HepG2 (cell line): ENCODE data around the gene CLPTM1. TPM values are rescaled to one million over a fixed set of nuclear protein-coding genes. Genes with fewer than 3 reads are reported as not detected.

Source experiments
- FOSL2 ChIP-seq: sonication (generic); formaldehyde crosslinking; IDR thresholded peaks from 2 replicates; pipeline ENCODE4 v1.4.0; 2020; ENCODE audit warnings: missing genetic modification reagents
- FOXK2 ChIP-seq: fragments of 450-650 bp; IDR thresholded peaks from 2 replicates; pipeline ENCODE4 v1.6.1; 2016
- HIVEP1 ChIP-seq: sonication (generic); formaldehyde crosslinking; IDR thresholded peaks from 2 replicates; pipeline ENCODE4 v1.4.0; 2020; ENCODE audit warnings: mild to moderate bottlenecking, missing genetic modification reagents
- MAZ ChIP-seq, 2 experiments: sonication (generic) in 1 of 2; formaldehyde crosslinking in 1 of 2; IDR thresholded peaks; 2 replicates each; pipeline versions ENCODE4 v1.5.0 to v1.6.1; 2012 to 2020; ENCODE audit warnings: low read depth in 2 of 2, mild to moderate bottlenecking in 2 of 2, borderline replicate concordance in 1 of 2, improper control_type of control experiment in 1 of 2, low read length in 1 of 2, missing genetic modification reagents in 1 of 2, moderate library complexity in 1 of 2
- MBD4 ChIP-seq: IDR thresholded peaks from 2 replicates; pipeline ENCODE4 v1.6.1; 2012; ENCODE audit warnings: low read length, inconsistent platforms, borderline replicate concordance
- NBN ChIP-seq: fragments of 450-650 bp; conservative IDR thresholded peaks from 2 replicates; pipeline ENCODE4 v1.6.1; 2017
- NPAS2 ChIP-seq: sonication (generic); formaldehyde crosslinking; IDR thresholded peaks from 2 replicates; pipeline ENCODE4 v1.8.0; 2022; ENCODE audit warnings: mild to moderate bottlenecking, missing genetic modification reagents, borderline replicate concordance
- SP140L ChIP-seq: sonication (generic); formaldehyde crosslinking; IDR thresholded peaks from 2 replicates; pipeline ENCODE4 v1.4.0; 2020; ENCODE audit warnings: missing genetic modification reagents, borderline replicate concordance
- TMF1 ChIP-seq: sonication (generic); formaldehyde crosslinking; IDR thresholded peaks from 2 replicates; pipeline ENCODE4 v1.8.1; 2022; ENCODE audit warnings: low read depth, missing genetic modification reagents
- U2AF1 ChIP-seq: fragments of 200-400 bp; formaldehyde crosslinking; optimal IDR thresholded peaks from 2 replicates; pipeline ENCODE3; 2017; ENCODE audit warnings: mild to moderate bottlenecking, low read depth, low read length
- ZNF333 ChIP-seq: sonication (generic); formaldehyde crosslinking; IDR thresholded peaks from 2 replicates; pipeline ENCODE4 v1.4.0; 2020; ENCODE audit warnings: mild to moderate bottlenecking, missing genetic modification reagents, borderline replicate concordance
- ZNF557 ChIP-seq: sonication (generic); formaldehyde crosslinking; IDR thresholded peaks from 2 replicates; pipeline ENCODE4 v1.4.0; 2020; ENCODE audit warnings: missing genetic modification reagents
- ZNF619 ChIP-seq: sonication (generic); formaldehyde crosslinking; IDR thresholded peaks from 2 replicates; pipeline ENCODE4 v1.4.0; 2020; ENCODE audit warnings: mild to moderate bottlenecking, missing genetic modification reagents
- ZNF652 ChIP-seq: IDR thresholded peaks from 2 replicates; pipeline ENCODE4 v1.6.1; 2016; ENCODE audit warnings: low read depth, borderline replicate concordance
- ZNF709 ChIP-seq: sonication (generic); formaldehyde crosslinking; IDR thresholded peaks from 2 replicates; pipeline ENCODE4 v1.5.0; 2020; ENCODE audit warnings: mild to moderate bottlenecking, missing genetic modification reagents
- ZNF816 ChIP-seq: sonication (generic); formaldehyde crosslinking; IDR thresholded peaks from 2 replicates; pipeline ENCODE4 v1.8.0; 2022; ENCODE audit warnings: missing genetic modification reagents, mild to moderate bottlenecking, borderline replicate concordance
- ZNF839 ChIP-seq: sonication (generic); formaldehyde crosslinking; IDR thresholded peaks from 2 replicates; pipeline ENCODE4 v1.4.0; 2020; ENCODE audit warnings: missing genetic modification reagents, mild to moderate bottlenecking, borderline replicate concordance
- ZNF891 ChIP-seq: sonication (generic); formaldehyde crosslinking; IDR thresholded peaks from 2 replicates; pipeline ENCODE4 v1.5.0; 2020; ENCODE audit warnings: mild to moderate bottlenecking, missing genetic modification reagents
- polyA plus RNA-seq, 8 experiments: library from polyadenylated mRNA; depleted of rRNA in 3 of 8; stranded (reverse) in 7 of 8; unstranded in 1 of 8; fragments of >200 nt; fragmentation: Illumina TruSeq in 4 of 8; extraction: Trizol in 4 of 8; gene quantifications; 2 replicates each; pipeline versions ENCODE4 v1.2.1 to v1.2.3, GENCODE V29; 2011 to 2016; ENCODE audit warnings: low read depth in 4 of 8, missing spikeins in 1 of 8, mixed read lengths in 1 of 8; ENCODE audit not compliant: insufficient read depth in 1 of 8
- total RNA-seq, 5 experiments: library from RNA; depleted of rRNA; stranded (reverse); fragments of >200 nt; fragmentation: Illumina TruSeq; extraction: Trizol; gene quantifications; 2 replicates each; pipeline ENCODE4 v1.2.3, GENCODE V29; 2016; ENCODE audit warnings: low read depth in 1 of 5
- TF ChIP-seq, protein P1 (sequence below): sonication (generic); formaldehyde crosslinking; IDR thresholded peaks from 2 replicates; pipeline ENCODE4 v1.4.0; 2020; ENCODE audit warnings: missing genetic modification reagents
- TF ChIP-seq, protein P2 (sequence below): sonication (generic); formaldehyde crosslinking; IDR thresholded peaks from 2 replicates; pipeline ENCODE4 v1.8.0; 2022; ENCODE audit warnings: mild to moderate bottlenecking, missing genetic modification reagents; ENCODE audit not compliant: insufficient replicate concordance
- TF ChIP-seq, protein P3 (sequence below): sonication (generic); formaldehyde crosslinking; IDR thresholded peaks from 2 replicates; pipeline ENCODE4 v1.8.0; 2022; ENCODE audit warnings: missing genetic modification reagents, mild to moderate bottlenecking, moderate library complexity, borderline replicate concordance

Gene CLPTM1
- total and polyA plus RNA-seq, 2 of the 13 experiments (the other 11 are each of a cell fraction or from before 2014, with no cell fraction given) = 34.9 to 42.8 TPM

DNA sequence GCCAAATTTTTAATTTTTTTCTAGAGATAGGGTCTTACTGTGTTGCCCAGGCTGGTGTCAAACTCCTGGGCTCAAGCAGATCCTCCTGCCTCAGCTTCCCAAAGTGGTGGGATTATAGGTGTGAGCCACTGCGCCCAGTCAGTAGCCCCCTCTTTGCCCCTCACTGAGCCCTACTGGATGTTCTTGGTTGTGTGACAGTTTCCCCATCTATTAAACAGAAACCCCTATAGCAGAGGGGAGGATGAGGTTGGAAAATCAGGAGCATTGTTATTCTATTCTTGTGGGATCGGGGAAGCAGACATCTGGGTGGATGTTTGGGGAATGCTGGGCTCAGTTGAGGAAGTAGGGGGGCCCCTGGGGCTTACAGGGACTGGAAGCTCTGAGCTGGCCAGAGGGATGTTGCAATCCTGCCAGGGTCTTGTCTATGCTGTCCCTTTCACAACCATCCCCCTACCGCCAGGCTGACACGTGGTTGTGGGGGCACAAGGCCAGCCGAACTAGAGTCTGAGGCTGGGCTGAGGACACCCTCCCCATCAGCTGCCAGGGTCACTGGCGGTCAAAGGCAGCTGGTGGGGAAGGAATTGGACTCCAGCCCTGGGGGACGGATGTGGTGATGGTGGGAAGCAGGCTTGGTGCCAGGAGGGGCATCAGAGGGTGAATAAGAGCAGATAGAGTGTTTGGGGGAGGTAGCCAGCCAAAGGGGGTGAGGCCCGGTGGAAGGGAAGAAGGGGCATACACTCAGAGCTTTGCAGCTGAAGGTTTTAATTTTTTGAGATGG, 29.9 kb upstream of the CLPTM1 start (continued):
- TF ChIP-seq, protein P1, sequence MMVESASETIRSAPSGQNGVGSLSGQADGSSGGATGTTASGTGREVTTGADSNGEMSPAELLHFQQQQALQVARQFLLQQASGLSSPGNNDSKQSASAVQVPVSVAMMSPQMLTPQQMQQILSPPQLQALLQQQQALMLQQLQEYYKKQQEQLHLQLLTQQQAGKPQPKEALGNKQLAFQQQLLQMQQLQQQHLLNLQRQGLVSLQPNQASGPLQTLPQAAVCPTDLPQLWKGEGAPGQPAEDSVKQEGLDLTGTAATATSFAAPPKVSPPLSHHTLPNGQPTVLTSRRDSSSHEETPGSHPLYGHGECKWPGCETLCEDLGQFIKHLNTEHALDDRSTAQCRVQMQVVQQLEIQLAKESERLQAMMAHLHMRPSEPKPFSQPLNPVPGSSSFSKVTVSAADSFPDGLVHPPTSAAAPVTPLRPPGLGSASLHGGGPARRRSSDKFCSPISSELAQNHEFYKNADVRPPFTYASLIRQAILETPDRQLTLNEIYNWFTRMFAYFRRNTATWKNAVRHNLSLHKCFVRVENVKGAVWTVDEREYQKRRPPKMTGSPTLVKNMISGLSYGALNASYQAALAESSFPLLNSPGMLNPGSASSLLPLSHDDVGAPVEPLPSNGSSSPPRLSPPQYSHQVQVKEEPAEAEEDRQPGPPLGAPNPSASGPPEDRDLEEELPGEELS = peak; percentile 97
- TF ChIP-seq MAZ (IDR thresholded peaks at IDR 0.05; ENCODE audit: borderline replicate concordance, low read depth, low read length) = peak; percentile 61; the same call in 1 of the 2 replicates
- TF ChIP-seq MAZ (CRISPR knock-in tag; IDR thresholded peaks at IDR 0.05; ENCODE audit: low read depth) = peak; percentile 99
- TF ChIP-seq ZNF839 (CRISPR knock-in tag) = peak; percentile 89; the same call in 1 of the 2 replicates
- TF ChIP-seq FOXK2 = peak; percentile 56; the same call in 1 of the 2 replicates
- TF ChIP-seq HIVEP1 (CRISPR knock-in tag) = peak; percentile 98
- TF ChIP-seq, protein P2, sequence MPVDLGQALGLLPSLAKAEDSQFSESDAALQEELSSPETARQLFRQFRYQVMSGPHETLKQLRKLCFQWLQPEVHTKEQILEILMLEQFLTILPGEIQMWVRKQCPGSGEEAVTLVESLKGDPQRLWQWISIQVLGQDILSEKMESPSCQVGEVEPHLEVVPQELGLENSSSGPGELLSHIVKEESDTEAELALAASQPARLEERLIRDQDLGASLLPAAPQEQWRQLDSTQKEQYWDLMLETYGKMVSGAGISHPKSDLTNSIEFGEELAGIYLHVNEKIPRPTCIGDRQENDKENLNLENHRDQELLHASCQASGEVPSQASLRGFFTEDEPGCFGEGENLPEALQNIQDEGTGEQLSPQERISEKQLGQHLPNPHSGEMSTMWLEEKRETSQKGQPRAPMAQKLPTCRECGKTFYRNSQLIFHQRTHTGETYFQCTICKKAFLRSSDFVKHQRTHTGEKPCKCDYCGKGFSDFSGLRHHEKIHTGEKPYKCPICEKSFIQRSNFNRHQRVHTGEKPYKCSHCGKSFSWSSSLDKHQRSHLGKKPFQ (CRISPR knock-in tag) = peak; percentile 98
- TF ChIP-seq ZNF619 (CRISPR knock-in tag) = 0 out of 2 replicates have a peak, but pooled peaks have one; percentile 61
- no peak for TF ChIP-seq SP140L (CRISPR knock-in tag)
- TF ChIP-seq ZNF557 (CRISPR knock-in tag) = 0 out of 2 replicates have a peak, but pooled peaks have one; percentile 78
- no peak for TF ChIP-seq ZNF333 (CRISPR knock-in tag)
- TF ChIP-seq ZNF891 (CRISPR knock-in tag) = peak; percentile 99
- TF ChIP-seq MBD4 = no peak
- TF ChIP-seq U2AF1 = peak; percentile 32
- TF ChIP-seq NBN = 0 out of 2 replicates have a peak, but pooled peaks have one; percentile 21
- TF ChIP-seq, protein P3, sequence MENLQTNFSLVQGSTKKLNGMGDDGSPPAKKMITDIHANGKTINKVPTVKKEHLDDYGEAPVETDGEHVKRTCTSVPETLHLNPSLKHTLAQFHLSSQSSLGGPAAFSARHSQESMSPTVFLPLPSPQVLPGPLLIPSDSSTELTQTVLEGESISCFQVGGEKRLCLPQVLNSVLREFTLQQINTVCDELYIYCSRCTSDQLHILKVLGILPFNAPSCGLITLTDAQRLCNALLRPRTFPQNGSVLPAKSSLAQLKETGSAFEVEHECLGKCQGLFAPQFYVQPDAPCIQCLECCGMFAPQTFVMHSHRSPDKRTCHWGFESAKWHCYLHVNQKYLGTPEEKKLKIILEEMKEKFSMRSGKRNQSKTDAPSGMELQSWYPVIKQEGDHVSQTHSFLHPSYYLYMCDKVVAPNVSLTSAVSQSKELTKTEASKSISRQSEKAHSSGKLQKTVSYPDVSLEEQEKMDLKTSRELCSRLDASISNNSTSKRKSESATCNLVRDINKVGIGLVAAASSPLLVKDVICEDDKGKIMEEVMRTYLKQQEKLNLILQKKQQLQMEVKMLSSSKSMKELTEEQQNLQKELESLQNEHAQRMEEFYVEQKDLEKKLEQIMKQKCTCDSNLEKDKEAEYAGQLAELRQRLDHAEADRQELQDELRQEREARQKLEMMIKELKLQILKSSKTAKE = peak; percentile 100
- TF ChIP-seq ZNF652 (CRISPR knock-in tag) = no peak
- TF ChIP-seq ZNF709 = peak; percentile 92; the same call in 1 of the 2 replicates
- TF ChIP-seq ZNF816 (CRISPR knock-in tag) = no peak
- peak; percentile 96 for TF ChIP-seq FOSL2 (CRISPR knock-in tag)
- TF ChIP-seq TMF1 = peak; percentile 57; the same call in 1 of the 2 replicates
- TF ChIP-seq NPAS2 (CRISPR knock-in tag) = no peak
